ENCODE measurements around the gene TOMM5. TPM values are rescaled to one million over a fixed set of nuclear protein-coding genes. Genes with fewer than 3 reads are reported as not detected.

The TOMM5 gene
- total RNA-seq, 1 experiment from 2014 or later = 252 TPM

DNA sequence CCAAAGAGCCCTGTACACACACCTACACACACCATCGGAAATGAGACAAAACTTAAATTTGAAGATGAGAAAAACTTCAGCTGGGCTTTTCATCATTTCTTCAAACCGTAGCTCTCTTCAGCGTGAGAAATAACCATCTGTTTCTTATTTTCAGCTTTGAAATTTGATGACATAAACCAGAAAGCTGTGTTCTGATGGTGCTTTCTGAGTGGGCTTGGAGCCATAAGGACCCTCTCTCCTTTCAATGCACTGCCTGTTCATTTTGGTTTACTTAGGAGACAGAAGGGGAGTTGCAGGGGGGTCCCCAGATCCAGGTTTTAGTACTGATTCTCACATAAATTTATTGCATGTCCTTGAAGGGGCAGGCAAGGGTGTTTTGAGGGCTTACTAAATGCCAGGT lies 25.7 kb downstream of the TOMM5 start:
- ATAC-seq (no peak), DNase-seq (no peak)
- Histone ChIP-seq H2AFZ (ENCODE audit: low read length) (no peak overlapping the region), H3K36me3 (ENCODE audit: low read depth, low read length) (no peaks in the 10 kb centered on the region), H3K4me2 (ENCODE audit: low read length) (no peak overlapping the region), H3K27ac (ENCODE audit: low read length) (no peak overlapping the region), H3K79me2 (ENCODE audit: low read length) (no peaks in the 10 kb centered on the region), H3K27me3 (ENCODE audit: low read length) (no peaks in the 10 kb centered on the region), H3K4me3 (ENCODE audit: low read length) (no peak overlapping the region), H3F3A (ENCODE audit: low read length, unreplicated experiment) (no peaks in the 10 kb centered on the region), H3K9ac (ENCODE audit: low read length) (no peak overlapping the region), H3K9me2 (replicated peaks; ENCODE audit: low read length) (no peaks in the 10 kb centered on the region), H3K9me3 (ENCODE audit: low read length) (no peaks in the 10 kb centered on the region), H4K20me1 (ENCODE audit: low read length) (no peaks in the 10 kb centered on the region), H3K4me1 (ENCODE audit: insufficient read depth, low read length) (no peaks in the 10 kb centered on the region)
- CTCF ChIA-PET = no interaction called here
- POLR2A ChIA-PET (ENCODE audit: unreplicated experiment) = interaction anchor here (0.6 kb wide), 1 partner anchor 11 kb away, joined by 4 read pairs; no protein-coding TSS in a partner anchor
- no TSS peak for BruUV-seq (replicated peaks)
- no peak for TF ChIP-seq CTCF (conservative IDR thresholded peaks at IDR 0.05; ENCODE audit: low read depth, low read length)
- no peak for TF ChIP-seq EZH2phosphoT487 (IDR thresholded peaks at IDR 0.05; ENCODE audit: borderline replicate concordance, low read length)
- no peak for TF ChIP-seq EZH2 (IDR thresholded peaks at IDR 0.05; ENCODE audit: low read length, unreplicated experiment)
- intact Hi-C loops (cut with micrococcal nuclease) = no loop called here

GRCh38 chr9:37565661-37566618 lies 26.5 kb downstream of the TOMM5 start:
- no peaks in the 10 kb centered on the region for H3K27me3 ChIP-seq (ENCODE audit: low read length)
- H3K9me3 ChIP-seq (ENCODE audit: low read length) = no peaks in the 10 kb centered on the region
- H3K4me2 ChIP-seq (ENCODE audit: low read length) = no peak overlapping the region
- no peak overlapping the region for H3K27ac ChIP-seq (ENCODE audit: low read length)
- H3K36me3 ChIP-seq (ENCODE audit: low read depth, low read length) = no peaks in the 10 kb centered on the region
- H3K4me1 ChIP-seq (ENCODE audit: insufficient read depth, low read length) = no peaks in the 10 kb centered on the region
- ATAC-seq (no peak), DNase-seq (no peak)
- intact Hi-C loops (cut with micrococcal nuclease) = no loop called here
- no peak overlapping the region for H3K4me3 ChIP-seq (ENCODE audit: low read length)
- no peak overlapping the region for H3K9ac ChIP-seq (ENCODE audit: low read length)
- no peak for TF ChIP-seq EZH2 (IDR thresholded peaks at IDR 0.05; ENCODE audit: low read length, unreplicated experiment)
- TF ChIP-seq CTCF (conservative IDR thresholded peaks at IDR 0.05; ENCODE audit: low read depth, low read length) = no peak
- no peak for TF ChIP-seq EZH2phosphoT487 (IDR thresholded peaks at IDR 0.05; ENCODE audit: borderline replicate concordance, low read length)
- ChIA-PET POLR2A (ENCODE audit: unreplicated experiment) (interaction anchor here (0.6 kb wide), 1 partner anchor 10 kb away, joined by 4 read pairs; no protein-coding TSS in a partner anchor), CTCF (no interaction called here)
- H4K20me1 ChIP-seq (ENCODE audit: low read length) = no peaks in the 10 kb centered on the region
- H3F3A ChIP-seq (ENCODE audit: low read length, unreplicated experiment) = no peaks in the 10 kb centered on the region
- no peaks in the 10 kb centered on the region for H3K9me2 ChIP-seq (replicated peaks; ENCODE audit: low read length)
- no peak overlapping the region for H2AFZ ChIP-seq (ENCODE audit: low read length)
- no peaks in the 10 kb centered on the region for H3K79me2 ChIP-seq (ENCODE audit: low read length)
- BruUV-seq (replicated peaks) = no TSS peak

DNA sequence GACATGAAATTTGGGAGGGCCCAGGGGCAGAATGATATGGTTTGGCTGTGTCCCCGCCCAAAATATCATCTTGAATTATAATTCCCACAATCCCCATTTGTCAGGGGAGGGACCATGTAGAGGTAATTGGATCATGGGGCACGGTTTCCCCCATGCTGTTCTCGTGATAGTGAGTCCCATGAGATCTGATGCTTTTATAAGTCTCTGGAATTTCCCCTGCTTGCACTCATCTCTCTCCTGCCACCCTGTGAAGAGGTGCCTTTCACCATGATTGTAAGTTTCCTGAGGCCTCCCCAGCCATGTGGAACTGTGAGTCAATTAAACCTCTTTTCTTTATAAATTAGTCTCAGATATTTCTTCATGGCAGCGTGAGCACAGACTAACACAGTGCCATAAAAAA lies 27.5 kb downstream of the TOMM5 start:
- H3K27ac ChIP-seq (ENCODE audit: low read length) = no peak overlapping the region
- H3K36me3 ChIP-seq (ENCODE audit: low read depth, low read length) = no peaks in the 10 kb centered on the region
- H2AFZ ChIP-seq (ENCODE audit: low read length) = no peak overlapping the region
- POLR2A ChIA-PET (ENCODE audit: unreplicated experiment) = no interaction called here
- H3K27me3 ChIP-seq (ENCODE audit: low read length) = no peaks in the 10 kb centered on the region
- H3K79me2 ChIP-seq (ENCODE audit: low read length) = no peaks in the 10 kb centered on the region
- no peak overlapping the region for H3K4me2 ChIP-seq (ENCODE audit: low read length)
- intact Hi-C loops (cut with micrococcal nuclease) = no loop called here
- H3K4me3 ChIP-seq (ENCODE audit: low read length) = no peak overlapping the region
- no peaks in the 10 kb centered on the region for H4K20me1 ChIP-seq (ENCODE audit: low read length)
- no peaks in the 10 kb centered on the region for H3K9me3 ChIP-seq (ENCODE audit: low read length)
- H3K4me1 ChIP-seq (ENCODE audit: insufficient read depth, low read length) = no peaks in the 10 kb centered on the region
- no peaks in the 10 kb centered on the region for H3F3A ChIP-seq (ENCODE audit: low read length, unreplicated experiment)
- H3K9me2 ChIP-seq (replicated peaks; ENCODE audit: low read length) = no peaks in the 10 kb centered on the region
- ATAC-seq (no peak), DNase-seq (no peak)
- TF ChIP-seq CTCF (conservative IDR thresholded peaks at IDR 0.05; ENCODE audit: low read depth, low read length) (no peak), EZH2 (IDR thresholded peaks at IDR 0.05; ENCODE audit: low read length, unreplicated experiment) (no peak), EZH2phosphoT487 (IDR thresholded peaks at IDR 0.05; ENCODE audit: borderline replicate concordance, low read length) (no peak)
- H3K9ac ChIP-seq (ENCODE audit: low read length) = no peak overlapping the region
- BruUV-seq (replicated peaks) = no TSS peak
- CTCF ChIA-PET = no interaction called here

Data from PC-3 (cell line).